Measurements from ENCODE around the gene OR2A7.
"Not testable (repeated sequence)": the region's sequence is repeated elsewhere in the genome, so short reads cannot be mapped to it uniquely, and the experiment has no call there.

DNA sequence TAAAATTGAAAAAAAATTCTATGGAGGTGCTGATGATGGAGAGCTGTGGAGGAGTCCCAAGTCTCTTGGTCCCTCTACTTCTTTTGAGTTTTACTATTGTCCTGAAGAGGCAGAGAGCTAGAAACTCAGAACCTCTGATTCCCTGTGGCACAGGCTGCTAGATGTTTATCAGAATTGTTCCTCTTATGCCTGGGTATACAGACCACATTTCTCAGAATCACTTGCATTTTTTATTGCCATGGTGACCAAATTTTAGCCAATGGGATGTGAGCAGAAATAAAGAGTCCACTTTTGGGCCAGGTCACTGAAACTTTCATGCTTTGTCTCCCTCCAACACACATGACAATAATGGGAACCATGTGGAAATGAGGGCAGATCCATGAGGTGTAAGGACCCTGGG is 40.9 kb downstream of the OR2A7 start:
- TF ChIP-seq, protein P1, sequence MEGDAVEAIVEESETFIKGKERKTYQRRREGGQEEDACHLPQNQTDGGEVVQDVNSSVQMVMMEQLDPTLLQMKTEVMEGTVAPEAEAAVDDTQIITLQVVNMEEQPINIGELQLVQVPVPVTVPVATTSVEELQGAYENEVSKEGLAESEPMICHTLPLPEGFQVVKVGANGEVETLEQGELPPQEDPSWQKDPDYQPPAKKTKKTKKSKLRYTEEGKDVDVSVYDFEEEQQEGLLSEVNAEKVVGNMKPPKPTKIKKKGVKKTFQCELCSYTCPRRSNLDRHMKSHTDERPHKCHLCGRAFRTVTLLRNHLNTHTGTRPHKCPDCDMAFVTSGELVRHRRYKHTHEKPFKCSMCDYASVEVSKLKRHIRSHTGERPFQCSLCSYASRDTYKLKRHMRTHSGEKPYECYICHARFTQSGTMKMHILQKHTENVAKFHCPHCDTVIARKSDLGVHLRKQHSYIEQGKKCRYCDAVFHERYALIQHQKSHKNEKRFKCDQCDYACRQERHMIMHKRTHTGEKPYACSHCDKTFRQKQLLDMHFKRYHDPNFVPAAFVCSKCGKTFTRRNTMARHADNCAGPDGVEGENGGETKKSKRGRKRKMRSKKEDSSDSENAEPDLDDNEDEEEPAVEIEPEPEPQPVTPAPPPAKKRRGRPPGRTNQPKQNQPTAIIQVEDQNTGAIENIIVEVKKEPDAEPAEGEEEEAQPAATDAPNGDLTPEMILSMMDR (IDR thresholded peaks at IDR 0.05; ENCODE audit: insufficient read depth, low read depth, low read length), result not testable (repeated sequence)
- not testable (repeated sequence) for TF ChIP-seq EZH2 (IDR thresholded peaks at IDR 0.05; ENCODE audit: insufficient read depth, low read length)

Measured in astrocyte (in vitro differentiated cells and primary cell).